ENCODE results near the gene PAPLN. TPM values are rescaled to one million over a fixed set of nuclear protein-coding genes. Genes with fewer than 3 reads are reported as not detected.

PAPLN gene
- total RNA-seq, 1 experiment from 2014 or later: not detected

DNA sequence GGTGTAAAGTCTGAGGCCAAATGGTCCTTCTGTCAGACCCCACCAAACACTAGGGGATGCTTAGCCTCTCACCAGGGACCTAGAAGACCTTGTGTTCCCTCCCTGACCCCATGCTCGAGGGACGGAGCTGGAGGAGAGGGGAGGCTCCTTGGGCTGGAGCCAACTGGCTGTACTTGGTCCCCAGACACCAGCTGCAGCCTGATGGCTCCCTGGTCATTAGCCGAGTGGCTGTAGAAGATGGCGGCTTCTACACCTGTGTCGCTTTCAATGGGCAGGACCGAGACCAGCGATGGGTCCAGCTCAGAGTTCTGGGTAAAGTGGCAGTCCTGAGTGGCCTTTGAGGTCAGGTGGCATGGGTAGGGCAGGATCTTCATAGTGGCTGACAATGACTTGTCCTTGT lies 29.0 kb downstream of the PAPLN start:
- CTCF ChIA-PET: no interaction called here
- DNase-seq: no peak
- no TSS peak for BruUV-seq (replicated peaks)

DNA sequence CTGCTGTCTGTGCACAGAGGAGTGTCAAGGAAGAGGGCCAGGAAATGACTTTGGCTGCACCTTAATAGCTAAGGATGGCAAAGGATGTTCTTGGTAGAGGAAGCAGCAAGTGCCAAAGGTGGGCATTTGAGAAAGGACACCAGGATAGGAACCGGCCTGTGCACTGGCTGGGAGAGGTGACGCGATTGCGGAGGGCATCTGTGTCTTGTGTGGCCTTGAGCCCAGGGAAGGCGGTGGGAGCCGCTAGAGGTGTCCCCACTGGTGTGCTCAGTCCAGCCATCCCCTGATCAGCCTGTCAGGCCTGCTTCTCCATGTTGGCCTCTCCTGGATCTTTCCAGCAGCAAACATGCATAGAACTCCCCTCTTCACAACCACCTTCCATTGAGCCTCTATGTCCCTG lies 30.2 kb downstream of the PAPLN start:
- Histone ChIP-seq H3F3A (ENCODE audit: insufficient read depth, low read depth) (no peaks in the 10 kb centered on the region), H3K9me2 (ENCODE audit: insufficient read depth) (no peaks in the 10 kb centered on the region), H3K4me1 (replicated peaks; ENCODE audit: insufficient read depth) (no peaks in the 10 kb centered on the region), H2AFZ (no peak overlapping the region), H3K36me3 (ENCODE audit: low read depth) (no peaks in the 10 kb centered on the region), H3K27me3 (ENCODE audit: insufficient read depth, low read depth) (no peaks in the 10 kb centered on the region), H3K79me2 (ENCODE audit: low read depth) (no peaks in the 10 kb centered on the region), H3K9me3 (ENCODE audit: insufficient read depth, low read depth) (no peaks in the 10 kb centered on the region), H3K27ac (no peak overlapping the region), H3K4me3 (no peak overlapping the region), H3K4me2 (no peak overlapping the region), H4K20me1 (ENCODE audit: insufficient read depth) (no peaks in the 10 kb centered on the region; the same call in 1 of the 2 replicates)
- DNase-seq: no peak
- no peak for TF ChIP-seq EZH2 (IDR thresholded peaks at IDR 0.05; ENCODE audit: low read depth)
- TF ChIP-seq, protein P1, sequence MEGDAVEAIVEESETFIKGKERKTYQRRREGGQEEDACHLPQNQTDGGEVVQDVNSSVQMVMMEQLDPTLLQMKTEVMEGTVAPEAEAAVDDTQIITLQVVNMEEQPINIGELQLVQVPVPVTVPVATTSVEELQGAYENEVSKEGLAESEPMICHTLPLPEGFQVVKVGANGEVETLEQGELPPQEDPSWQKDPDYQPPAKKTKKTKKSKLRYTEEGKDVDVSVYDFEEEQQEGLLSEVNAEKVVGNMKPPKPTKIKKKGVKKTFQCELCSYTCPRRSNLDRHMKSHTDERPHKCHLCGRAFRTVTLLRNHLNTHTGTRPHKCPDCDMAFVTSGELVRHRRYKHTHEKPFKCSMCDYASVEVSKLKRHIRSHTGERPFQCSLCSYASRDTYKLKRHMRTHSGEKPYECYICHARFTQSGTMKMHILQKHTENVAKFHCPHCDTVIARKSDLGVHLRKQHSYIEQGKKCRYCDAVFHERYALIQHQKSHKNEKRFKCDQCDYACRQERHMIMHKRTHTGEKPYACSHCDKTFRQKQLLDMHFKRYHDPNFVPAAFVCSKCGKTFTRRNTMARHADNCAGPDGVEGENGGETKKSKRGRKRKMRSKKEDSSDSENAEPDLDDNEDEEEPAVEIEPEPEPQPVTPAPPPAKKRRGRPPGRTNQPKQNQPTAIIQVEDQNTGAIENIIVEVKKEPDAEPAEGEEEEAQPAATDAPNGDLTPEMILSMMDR (conservative IDR thresholded peaks at IDR 0.05): no peak
- ChIA-PET POLR2A (ENCODE audit: unreplicated experiment) (interaction anchor here (0.7 kb wide), 1 partner anchor 175 kb away, joined by 3 read pairs; no protein-coding TSS in a partner anchor), CTCF (no interaction called here)
- BruUV-seq (replicated peaks): no TSS peak
- intact Hi-C loops (cut with micrococcal nuclease; ENCODE audit: unreplicated experiment): no loop called here

More for the DNA sequence above, 29.0 kb downstream of the PAPLN start:
- Histone ChIP-seq H3K9me3 (ENCODE audit: insufficient read depth, low read depth) (no peaks in the 10 kb centered on the region), H3K4me2 (no peak overlapping the region), H3K4me1 (replicated peaks; ENCODE audit: insufficient read depth) (no peaks in the 10 kb centered on the region), H3F3A (ENCODE audit: insufficient read depth, low read depth) (no peaks in the 10 kb centered on the region), H3K9me2 (ENCODE audit: insufficient read depth) (no peaks in the 10 kb centered on the region), H3K27ac (no peak overlapping the region), H2AFZ (no peak overlapping the region), H3K36me3 (ENCODE audit: low read depth) (no peaks in the 10 kb centered on the region), H4K20me1 (ENCODE audit: insufficient read depth) (no peaks in the 10 kb centered on the region; the same call in 1 of the 2 replicates), H3K4me3 (no peak overlapping the region), H3K79me2 (ENCODE audit: low read depth) (no peaks in the 10 kb centered on the region), H3K27me3 (ENCODE audit: insufficient read depth, low read depth) (no peaks in the 10 kb centered on the region)
- intact Hi-C loops (cut with micrococcal nuclease; ENCODE audit: unreplicated experiment): no loop called here
- TF ChIP-seq EZH2 (IDR thresholded peaks at IDR 0.05; ENCODE audit: low read depth): no peak
- TF ChIP-seq, protein P1 (conservative IDR thresholded peaks at IDR 0.05): no peak
- POLR2A ChIA-PET (ENCODE audit: unreplicated experiment): no interaction called here

DNA sequence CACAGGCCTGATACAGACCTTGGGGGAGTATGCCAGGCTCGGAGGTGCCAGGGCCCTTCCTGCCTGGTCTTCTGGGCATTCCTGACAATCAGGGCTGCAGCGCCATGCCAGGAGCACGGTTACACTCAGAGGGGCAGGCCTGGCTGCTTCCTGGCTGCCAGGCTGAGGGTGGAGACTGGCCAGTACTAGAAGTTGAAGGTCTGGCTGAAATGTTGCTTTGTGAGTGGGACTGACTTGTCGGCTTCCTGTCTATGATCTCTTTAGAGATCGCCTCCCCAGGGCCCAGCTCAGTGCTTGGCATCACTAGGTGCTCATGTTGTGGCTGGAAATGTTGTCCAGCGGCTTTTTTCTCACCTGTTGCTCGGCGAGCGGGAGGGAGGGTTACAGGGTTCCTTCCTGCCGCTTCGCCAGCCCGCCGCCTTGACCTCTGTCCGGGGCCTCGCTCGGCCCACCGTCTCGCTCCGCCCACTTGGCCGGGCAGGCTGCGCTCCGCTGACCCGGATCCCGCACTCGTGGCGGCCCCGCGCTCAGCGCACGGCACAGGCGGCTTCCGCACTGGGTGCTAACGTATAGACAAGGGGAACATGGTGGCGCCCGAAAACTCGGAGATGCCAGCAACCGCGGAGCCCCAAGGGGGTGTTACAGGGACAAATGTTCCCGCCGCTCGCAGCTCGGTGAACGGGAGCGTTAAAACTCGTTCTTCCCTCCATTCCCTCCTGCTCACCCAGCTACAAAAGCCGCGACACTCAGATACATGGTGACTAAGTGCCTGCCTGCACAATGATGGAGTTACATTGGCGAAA lies 32.6 kb downstream of the PAPLN start:
- Histone ChIP-seq H3K9me2 (ENCODE audit: insufficient read depth) (no peaks in the 10 kb centered on the region), H3K27me3 (ENCODE audit: insufficient read depth, low read depth) (no peaks in the 10 kb centered on the region), H3K4me3 (peak overlapping the region; percentile 34; the same call in 1 of the 2 replicates), H3K27ac (no peak overlapping the region), H3K4me1 (replicated peaks; ENCODE audit: insufficient read depth) (no peaks in the 10 kb centered on the region), H3F3A (ENCODE audit: insufficient read depth, low read depth) (no peaks in the 10 kb centered on the region), H3K79me2 (ENCODE audit: low read depth) (no peaks in the 10 kb centered on the region), H3K36me3 (ENCODE audit: low read depth) (no peaks in the 10 kb centered on the region), H4K20me1 (ENCODE audit: insufficient read depth) (no peaks in the 10 kb centered on the region; the same call in 1 of the 2 replicates), H2AFZ (peak overlapping the region; percentile 53), H3K4me2 (peak overlapping the region; percentile 61), H3K9me3 (ENCODE audit: insufficient read depth, low read depth) (no peaks in the 10 kb centered on the region)
- intact Hi-C loops (cut with micrococcal nuclease; ENCODE audit: unreplicated experiment): no loop called here
- POLR2A ChIA-PET (ENCODE audit: unreplicated experiment): no interaction called here
- no TSS peak for BruUV-seq (replicated peaks)
- TF ChIP-seq, protein P1 (conservative IDR thresholded peaks at IDR 0.05): no peak
- TF ChIP-seq EZH2 (IDR thresholded peaks at IDR 0.05; ENCODE audit: low read depth): no peak
- CTCF ChIA-PET: no interaction called here
- DNase-seq: peak in 1 of 2 experiments; percentile 52

Measured in PC-9 (cell line).